Hindlimb muscle (tissue), 1 donor: ENCODE data around the gene CHKA. TPM values are rescaled to one million over a fixed set of nuclear protein-coding genes. Genes with fewer than 3 reads are reported as not detected.

Experiments used
- DNase-seq: peaks from one replicate; pipeline ENCODE4 v3.0.0-alpha.2; 2013
- polyA plus RNA-seq: library from polyadenylated mRNA; unstranded; fragments of 120-200 nt; gene quantifications from one replicate; pipeline ENCODE4 v1.2.1, GENCODE V29; 2013; ENCODE audit not compliant: insufficient read length

Gene CHKA
- polyA plus RNA-seq, 1 donor: 20.4 TPM

DNA sequence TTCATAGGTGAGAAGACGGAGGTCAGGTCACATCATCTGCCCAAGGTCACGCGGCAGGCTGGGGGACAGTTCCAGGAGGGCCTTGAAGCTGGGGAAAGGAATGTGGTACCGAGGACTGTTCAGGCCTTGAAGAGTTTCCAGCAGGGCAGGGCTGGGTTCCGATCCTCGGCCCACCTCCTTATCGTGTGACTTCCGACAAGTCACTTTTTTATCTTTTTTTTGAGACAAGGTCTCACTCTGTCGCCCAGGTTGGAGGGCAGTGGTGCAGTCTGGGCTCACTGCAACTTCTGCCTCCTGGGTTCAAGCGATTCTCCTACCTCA is 90.1 kb downstream of the CHKA start:
- no peak for DNase-seq

DNA sequence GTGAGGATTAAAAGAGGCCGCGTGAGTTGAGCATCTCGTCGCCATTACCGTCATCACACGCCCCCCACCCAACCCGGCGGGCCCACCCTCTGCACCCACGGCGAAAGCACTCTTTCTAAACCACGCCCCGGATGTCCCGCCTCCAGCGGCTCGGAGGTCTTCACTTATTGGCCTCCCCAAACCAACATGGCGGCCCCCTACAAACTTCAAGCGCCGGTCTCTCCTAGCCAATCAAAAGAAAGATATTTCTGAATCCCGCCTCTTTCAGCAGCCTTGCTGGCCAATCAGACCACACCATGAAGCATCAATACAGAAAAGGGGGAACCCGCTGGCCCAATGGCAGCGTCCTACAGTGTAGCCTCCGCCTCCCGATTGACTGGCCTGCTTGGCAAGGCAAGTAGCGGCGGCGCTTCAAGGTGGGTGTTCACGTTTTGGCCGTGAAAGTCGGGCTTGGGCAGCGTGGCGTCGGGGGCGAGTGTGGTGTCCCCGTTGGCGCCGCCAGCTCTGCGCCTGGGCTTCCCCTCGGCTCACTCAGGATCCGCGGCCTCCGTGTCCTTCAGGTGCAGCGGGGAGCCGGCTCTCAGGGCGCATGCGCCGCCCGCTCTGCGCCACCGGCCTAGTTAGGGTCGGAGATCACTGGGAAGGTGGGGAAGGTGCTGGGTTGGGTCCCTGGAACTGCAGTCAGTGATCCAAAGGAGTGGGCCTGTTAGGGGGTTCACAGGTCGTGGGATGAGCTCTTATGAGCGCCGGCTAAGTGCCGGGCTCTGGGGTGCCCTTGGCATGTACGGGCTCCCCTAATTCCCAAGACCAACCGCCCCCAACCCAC is 90.7 kb downstream of the CHKA start, which contains the start of gene NDUFS8:
TSS of gene NDUFS8 (plus strand) at position 364 of the 826 bp plus-strand sequence. CDS start 1,471 bp downstream, outside the sequence.
- DNase-seq: peak; percentile 97

DNA sequence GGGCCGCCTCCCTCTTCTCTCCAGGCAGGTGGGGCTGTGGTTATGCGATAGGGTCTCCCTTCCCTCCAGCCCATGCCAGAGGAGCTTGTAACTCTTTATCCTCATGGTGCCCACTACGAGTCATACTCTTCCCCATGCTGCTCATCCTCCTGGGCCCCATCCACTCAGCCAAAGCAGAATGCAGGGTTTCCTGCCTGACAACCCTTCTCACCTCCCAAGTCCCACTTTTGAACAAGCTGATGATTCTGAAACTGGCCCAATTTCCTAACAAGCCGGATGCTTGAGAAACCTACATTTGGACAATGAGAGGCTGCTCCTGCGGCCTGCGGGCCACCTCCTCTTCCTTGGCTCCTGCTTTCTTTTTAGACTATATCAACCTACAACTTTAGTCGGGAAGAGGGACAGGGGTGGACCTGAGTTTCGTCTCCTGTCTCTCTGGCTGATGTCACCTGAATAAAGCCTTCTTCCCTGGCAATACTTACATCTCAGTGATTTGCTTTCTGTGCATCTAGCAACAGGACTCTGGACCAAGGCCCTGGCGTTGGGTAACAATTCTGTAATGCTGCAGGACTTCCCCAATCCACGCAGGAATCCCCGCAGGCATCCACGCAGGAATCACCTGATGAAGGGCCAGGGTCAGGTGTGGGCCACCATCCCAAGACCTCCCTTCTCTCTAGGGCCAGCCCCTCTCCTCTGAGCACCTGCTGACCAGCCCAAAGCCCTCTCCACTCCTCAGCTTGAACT is 92.2 kb downstream of the CHKA start:
- DNase-seq: no peak

DNA sequence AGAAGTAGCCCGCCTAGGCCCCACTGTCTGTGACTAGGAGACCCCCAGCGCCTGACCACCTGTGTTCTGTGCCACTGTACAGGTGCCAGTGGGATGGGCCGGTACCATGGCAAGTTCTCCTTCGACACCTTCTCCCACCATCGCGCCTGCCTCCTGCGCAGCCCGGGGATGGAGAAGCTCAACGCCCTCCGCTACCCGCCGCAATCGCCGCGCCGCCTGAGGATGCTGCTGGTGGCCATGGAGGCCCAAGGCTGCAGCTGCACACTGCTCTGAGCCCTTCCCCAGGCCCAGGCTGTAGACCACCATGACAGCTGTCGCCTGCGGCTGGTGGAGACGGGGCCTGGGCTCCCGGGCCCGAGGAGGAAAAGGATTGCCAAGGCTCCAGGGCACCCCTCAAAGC is 93.5 kb downstream of the CHKA start:
- no peak for DNase-seq

DNA sequence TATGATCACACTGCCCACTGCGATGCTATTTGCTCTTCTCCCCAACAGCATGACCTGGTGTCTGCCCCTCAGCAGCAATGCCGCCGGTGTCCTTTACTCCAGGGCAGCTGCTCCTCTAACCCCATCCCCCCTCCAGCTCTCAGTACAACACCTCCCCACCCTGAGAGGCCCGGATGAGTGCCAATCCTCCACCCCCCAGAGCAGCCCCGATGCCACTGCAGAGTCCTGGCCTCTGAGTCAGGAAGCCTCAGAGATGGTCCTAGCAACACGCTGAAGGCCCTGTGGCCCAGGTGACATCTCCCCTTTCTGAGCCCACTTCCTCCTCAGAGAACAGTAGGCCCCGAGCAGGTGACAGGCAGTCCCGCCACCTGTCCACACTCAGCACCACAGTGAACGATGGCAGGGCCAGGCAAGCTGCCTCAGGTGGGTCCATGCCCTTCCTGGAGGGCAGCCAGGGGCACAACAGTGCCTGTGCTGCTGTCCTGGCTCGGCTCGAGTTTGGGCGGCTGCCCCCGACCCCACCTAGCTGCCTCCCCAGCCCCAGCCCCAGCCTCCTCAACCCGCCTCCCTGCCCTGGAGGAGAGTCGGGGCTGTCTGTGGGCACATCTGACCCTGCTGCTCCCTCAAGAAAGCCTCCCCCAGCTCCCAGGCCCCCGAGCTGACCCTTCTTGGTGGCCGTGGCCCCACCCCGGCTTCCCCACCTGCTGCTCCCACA is 94.6 kb downstream of the CHKA start:
- DNase-seq: no peak

DNA sequence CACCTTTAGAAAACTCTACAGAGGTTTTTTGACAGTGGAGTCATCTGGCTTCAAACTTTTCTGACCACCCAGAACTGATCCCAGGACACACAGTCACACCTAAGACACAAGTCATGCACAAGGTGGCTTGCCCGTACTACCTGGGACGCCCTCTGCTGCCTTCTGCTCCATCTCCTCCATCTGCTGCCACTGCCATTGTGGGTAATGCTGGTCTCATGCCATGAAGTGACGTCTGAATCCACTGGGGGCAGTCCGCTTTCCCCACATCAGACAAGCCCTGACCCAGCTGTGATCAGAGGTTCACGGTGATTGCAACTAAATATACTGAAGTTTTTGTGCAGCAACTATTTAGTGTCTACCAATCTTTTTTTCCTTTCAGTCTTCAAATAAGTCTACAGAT is 96.1 kb downstream of the CHKA start:
- DNase-seq: no peak

DNA sequence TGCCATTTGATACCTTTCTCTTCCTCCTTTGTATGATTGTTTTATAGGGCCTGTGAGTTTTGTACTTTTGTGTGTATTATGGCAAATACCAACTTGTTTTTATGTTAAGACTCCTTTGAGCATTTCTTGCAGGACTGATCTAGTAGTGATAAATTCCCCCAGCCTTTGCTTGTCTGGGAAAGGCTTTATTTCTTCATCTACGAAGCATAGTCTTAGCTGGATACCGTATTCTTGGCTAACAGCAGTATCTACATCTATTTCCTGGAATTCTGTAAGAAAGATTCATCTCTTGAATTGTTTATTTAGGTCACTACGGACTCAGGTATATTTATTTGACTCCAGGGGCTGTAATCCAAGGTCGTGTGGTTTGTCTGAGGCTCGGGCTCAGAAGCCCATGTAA is 96.7 kb downstream of the CHKA start:
- no peak for DNase-seq

DNA sequence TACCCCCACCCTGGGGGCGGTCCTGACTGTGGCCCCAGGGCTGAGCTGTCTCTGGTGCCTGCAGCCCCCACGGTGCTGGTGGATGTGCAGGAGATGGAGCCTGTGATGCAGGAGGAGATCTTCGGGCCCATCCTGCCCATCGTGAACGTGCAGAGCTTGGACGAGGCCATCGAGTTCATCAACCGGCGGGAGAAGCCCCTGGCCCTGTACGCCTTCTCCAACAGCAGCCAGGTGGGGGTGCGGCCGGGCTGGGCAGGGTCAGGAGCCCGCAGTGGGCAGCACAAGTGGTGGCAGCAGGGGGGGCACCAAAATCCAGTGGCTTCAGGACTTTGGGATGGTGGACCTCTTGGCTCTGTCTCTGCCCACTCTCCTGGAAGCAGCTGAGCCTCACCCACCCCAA is 98.7 kb downstream of the CHKA start:
- DNase-seq: no peak

DNA sequence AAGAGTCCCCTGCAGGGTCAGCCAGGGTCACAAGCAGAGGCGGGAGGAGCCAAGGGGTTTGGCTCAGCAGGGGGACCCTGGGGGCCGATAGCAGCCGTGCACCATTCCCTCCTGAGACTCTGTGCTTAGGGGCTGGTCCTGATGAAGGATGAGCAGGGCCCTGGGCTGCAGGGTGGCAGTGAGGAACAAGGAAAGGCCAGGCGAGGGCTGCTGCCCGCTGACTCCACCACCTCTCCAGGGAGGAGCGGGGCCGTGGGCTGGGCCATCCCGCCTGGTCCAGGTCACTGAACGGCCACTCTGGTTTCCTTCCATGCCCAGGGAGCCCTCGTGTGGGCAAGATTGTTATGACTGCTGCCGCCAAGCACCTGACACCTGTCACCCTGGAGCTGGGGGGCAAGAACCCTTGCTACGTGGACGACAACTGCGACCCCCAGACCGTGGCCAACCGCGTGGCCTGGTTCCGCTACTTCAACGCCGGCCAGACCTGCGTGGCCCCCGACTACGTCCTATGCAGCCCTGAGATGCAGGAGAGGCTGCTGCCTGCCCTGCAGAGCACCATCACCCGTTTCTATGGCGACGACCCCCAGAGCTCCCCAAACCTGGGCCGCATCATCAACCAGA is 99.9 kb downstream of the CHKA start:
- no peak for DNase-seq

DNA sequence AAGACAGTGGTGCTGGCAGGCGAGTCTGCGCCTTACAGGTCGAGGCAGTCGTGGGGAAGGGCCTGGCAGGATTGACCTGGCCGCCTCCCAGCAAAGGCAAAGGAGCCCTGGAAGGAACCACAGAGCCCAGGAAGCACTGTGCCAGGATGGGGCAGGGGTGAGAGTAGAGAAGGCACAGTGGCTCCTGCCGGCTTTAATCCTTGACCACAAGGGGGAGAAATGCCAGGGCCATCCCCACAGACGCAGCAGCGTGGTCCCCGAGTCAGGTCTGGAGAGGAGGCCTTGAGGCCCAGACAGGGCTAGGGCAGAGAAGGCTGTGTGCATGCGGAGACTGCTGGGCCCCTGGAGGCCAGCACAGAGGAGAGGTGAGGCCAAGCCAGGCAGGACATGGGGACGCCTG is 100.6 kb downstream of the CHKA start:
- no peak for DNase-seq

DNA sequence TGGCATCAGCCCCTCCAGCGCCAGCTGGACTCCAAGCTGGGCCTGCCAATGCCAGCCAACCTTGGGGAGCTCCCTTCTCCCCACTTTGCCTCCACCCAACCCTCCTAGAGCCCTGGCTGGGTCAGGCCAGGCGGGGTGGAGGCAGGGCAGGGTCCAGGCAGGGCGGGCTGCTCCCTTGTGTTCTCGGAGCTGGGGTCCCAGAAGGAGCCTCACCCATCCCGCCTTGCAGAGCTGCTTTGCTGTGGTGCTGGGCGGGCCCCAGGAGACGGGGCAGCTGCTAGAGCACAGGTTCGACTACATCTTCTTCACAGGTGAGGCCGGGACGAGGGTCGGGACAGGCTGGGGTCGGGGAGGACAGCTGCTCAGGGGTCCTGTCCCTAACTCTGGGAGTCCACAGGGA is 101.7 kb downstream of the CHKA start:
- DNase-seq: no peak

DNA sequence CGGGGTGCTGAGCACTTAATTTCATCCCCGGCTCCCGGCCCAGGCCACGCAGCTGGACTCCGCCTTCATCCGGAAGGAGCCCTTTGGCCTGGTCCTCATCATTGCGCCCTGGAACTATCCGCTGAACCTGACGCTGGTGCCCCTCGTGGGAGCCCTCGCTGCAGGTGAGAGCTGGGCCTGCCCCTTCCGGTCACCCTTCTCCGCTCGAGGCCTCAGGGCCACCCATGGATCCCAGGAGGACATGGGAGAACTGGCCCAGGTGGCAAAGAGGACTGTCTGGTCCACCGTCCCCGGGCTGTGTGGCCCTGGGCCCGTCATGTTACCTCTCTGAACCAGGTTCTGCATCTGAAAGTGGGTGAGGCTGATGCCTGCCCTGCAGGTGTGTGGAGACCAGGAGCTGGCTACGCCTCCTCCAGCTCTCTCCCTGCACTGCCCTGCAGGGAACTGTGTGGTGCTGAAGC is 102.4 kb downstream of the CHKA start:
- DNase-seq: no peak

DNA sequence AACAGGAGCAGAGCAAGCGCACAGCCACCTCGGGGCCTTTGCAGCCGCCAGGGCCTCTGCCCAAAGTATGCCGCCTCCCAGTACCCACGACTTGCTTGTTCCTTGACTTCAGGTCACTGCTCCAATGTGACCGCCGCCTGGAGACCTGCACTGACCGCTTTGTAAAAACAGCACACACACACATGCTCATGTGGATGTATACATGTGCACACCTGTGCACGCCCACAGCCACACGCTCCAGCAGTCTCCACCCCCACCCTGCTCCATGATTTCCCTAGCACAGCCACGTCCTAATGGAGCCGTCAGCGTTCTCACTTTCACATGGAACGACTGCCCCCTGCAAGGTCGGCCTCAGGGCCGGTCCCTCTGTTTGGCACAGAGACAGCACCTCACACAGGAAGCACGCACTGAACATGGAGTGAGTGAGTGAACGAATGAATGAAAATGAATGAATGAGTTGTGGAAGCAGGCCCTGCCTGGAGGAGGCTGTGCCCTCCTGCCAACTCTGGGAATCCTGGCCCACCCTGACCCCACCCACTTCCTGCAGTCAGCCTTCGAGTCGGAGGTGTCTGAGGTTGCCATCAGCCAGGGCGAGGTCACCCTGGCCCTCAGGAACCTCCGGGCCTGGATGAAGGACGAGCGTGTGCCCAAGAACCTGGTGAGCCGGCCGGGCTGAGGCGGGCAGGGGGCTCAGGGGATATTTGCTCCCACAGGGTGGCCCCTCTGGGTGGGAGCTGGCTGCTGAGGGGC is 103.0 kb downstream of the CHKA start:
- DNase-seq: no peak

DNA sequence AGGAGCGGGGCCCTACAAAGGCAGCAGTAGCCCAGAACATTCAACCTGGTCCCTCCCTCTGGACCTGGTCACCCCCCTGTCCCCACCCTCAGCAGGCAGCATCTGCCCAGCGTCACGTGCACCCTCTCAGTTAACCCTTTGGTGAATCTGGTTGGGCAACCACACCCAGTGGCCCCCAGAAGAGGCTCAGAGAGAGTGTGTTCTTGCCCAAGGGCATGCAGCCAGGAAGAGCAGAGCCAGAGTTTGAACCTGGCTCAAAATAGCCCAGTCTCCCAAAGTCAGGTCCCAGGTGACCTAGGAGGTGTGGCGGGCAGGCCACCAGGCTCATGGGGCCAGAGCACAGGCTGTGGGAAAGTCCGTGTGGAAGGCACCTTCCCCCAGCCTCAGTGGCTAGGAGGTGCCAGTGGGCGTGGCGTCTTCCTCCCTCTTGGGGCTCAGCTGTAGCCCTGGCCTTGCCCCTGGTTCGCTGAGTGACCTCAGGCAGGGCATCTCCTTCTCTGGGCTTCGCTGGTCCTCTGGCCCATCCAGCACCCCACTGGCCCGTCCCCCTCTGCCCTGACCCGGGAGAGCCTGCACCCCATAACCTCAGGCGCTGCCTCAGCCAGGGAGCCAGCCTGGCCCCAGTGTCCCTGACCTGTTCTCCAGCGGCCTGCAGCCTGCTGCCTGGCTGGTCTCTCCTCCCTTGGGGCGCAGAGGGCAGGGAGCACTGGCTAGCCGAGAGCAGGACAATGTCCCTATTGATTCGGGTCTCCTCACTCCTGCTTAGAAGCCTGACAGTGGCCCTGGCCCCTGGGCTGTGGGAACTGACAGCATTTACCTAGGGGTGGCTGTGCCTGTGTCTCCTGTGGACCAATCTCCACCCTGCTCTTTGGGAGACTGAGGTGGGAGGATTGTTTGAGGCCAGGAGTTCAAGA is 104.0 kb downstream of the CHKA start:
- DNase-seq: no peak

DNA sequence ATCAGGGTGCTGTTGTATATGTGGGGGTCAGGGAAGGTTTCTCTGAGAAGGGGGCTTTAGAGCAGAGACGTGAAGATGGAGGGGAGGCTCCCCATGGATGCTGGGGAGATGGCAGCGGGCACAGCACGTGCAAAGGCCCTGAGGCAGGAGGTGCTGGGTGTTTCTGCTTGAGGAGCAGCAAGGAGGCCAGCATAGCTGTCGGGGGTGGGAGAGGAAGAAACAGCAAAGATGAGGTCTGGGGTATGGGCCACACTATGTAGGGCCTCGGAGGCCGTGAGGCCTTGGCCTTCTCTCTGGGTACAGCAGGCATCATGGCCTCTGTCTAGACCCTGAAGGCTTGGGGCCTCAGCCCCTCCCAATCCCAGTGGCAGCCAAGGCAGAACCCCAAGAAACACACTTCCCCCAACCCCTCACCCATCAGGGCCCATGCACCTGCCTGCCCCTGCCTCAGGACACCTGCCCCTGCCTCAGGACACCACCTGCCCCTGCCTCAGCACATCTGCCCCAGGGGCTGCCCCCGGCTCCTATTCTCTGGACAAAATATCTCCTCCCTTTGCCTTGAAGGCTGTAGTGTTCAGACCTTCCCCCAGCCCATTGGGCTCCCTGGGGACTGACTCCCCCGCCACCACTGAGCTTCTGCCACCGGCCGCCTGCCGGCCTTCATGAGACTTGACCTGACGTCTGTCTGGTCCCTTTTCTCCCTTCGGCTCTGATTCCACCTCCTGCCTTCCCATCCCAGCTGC is 104.9 kb downstream of the CHKA start:
- DNase-seq: no peak

DNA sequence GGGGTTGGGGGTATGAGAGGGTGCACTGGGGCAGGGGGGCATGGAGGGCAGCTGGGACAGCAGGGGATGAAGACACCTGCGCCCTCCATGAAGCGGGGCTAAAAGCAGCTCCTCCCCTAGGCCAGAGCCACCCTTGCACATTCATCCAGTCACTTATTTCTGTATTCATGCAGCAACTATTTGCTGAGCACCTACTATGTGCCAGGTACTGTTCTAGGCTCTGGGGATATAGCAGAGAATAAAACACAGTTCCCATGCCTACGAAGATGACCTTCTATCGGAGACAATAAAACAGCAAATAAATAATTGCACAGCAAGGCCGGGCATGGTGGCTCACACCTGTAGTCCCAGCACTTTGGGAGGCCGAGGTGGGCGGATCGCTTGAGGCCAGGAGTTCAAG is 105.7 kb downstream of the CHKA start:
- DNase-seq: no peak

DNA sequence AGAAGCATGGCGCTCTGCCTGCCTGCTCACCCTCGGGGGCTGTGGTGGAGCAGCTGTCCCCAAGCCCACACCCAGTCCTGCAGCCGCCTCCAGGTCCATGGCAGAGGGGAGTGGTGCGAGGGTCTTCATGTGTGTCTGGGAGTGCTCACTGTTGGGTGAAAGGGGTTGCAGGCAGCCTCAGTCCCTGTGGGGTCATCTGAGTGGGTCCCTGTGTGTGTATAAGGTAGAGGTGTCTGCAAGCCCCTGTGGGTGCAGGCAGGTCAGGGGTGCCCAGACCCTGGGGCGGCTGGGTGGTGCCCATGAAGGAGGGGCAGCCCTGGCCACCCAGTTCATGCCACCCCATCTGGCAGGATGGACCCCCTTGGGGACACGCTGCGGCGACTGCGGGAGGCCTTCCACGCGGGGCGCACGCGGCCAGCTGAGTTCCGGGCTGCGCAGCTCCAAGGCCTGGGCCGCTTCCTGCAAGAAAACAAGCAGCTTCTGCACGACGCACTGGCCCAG is 106.2 kb downstream of the CHKA start:
- no peak for DNase-seq

DNA sequence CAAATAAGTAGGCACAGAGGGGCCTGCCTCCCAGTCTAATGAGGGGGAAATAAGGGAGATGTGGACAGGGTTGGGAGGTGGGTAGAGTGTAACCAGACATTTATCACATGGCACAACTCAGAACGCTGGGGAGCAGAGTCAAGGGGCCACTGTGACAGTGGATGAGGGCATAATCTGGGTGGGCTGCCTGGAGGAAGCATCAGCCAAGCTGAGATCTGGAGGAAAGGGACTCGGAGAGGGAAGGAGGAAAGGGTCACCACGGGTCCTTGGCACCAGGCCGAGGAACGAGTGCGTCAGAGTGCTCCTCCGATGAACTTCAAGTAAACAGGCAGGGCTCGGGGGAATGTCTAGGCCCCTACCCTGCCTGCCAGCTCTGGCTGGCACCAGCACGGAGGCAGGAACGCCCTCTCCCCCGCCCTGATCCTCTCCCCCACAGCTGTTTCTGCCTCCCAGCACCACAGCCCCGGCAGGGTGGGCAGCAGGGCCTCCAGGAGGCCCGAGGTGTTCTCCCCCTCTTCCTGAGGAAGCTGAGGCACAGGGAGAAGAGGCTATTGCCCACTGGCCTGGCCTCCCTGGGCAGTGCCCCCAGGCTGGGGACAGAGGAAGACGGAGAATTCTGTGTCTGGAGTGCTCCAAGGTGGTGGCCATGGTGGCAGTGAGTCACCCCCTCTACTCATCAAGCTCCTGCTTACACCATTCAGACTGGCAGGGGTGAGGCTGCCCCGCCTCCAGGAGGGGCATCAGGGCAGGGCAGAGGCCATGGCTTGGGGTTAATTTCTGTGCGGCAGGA is 106.8 kb downstream of the CHKA start:
- DNase-seq: no peak

DNA sequence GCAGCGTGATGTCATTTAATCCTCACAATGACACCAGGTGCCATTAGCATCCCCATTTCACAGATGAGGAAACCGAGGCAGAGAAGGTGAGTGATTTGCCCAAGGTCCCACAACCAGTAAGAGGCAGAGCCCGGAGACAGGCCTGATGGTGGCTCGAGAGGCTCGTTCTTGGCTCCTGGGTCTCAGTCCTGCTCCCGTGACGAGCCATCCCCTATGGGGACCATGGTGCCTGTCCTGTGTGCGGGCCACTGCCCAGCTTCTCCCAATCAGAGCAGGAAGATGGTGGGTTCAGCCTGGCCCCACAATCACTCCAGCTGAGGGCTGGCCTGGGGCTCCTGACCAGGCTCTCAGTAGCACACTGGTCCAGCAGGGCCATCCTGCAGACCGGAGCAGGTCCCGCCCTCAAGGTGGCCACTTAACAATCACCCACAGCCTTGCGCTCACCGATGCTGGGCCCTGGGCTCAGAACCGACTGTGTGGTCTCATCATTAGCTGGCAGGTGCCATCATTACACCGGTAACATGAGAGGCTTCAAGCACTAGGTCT is 107.5 kb downstream of the CHKA start:
- no peak for DNase-seq
